ENCODE data around the gene CAMSAP1.

DNA sequence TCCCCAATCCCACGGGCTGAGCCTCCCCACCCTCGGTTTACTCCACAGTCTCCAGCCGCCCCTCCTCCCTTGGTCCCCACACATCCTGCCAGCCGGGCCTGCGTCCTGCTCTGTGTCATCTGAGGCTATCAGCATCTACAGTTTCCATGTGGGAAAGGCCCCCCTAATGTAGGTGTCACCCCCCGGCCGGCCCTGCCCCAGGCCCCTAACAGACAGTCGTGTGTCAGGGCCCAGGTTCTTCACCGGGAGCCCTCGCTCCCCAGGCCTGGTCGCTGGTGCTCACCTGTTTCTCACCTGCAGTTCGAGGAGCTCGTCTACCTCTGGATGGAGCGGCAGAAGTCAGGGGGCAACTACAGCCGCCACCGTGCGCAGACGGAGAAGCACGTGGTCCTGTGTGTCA lies 142.6 kb downstream of the CAMSAP1 start:
- TF ChIP-seq POLR2A (IDR thresholded peaks at IDR 0.05): no peak
- TF ChIP-seq, protein P1, sequence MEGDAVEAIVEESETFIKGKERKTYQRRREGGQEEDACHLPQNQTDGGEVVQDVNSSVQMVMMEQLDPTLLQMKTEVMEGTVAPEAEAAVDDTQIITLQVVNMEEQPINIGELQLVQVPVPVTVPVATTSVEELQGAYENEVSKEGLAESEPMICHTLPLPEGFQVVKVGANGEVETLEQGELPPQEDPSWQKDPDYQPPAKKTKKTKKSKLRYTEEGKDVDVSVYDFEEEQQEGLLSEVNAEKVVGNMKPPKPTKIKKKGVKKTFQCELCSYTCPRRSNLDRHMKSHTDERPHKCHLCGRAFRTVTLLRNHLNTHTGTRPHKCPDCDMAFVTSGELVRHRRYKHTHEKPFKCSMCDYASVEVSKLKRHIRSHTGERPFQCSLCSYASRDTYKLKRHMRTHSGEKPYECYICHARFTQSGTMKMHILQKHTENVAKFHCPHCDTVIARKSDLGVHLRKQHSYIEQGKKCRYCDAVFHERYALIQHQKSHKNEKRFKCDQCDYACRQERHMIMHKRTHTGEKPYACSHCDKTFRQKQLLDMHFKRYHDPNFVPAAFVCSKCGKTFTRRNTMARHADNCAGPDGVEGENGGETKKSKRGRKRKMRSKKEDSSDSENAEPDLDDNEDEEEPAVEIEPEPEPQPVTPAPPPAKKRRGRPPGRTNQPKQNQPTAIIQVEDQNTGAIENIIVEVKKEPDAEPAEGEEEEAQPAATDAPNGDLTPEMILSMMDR (IDR thresholded peaks at IDR 0.05): no peak
